ENCODE measurements around the gene PLXNA2. TPM values are rescaled to one million over a fixed set of nuclear protein-coding genes. Genes with fewer than 3 reads are reported as not detected.

The PLXNA2 gene
- polyA plus RNA-seq, 2 of the 4 experiments (the other 2 are of a cell fraction): 0.36 to 0.87 TPM

- H3K4me3 ChIP-seq: no peak overlapping the region
- no peak overlapping the region for H3K4me2 ChIP-seq
- no peaks in the 10 kb centered on the region for H3K4me1 ChIP-seq
- no peak for FAIRE-seq
- DNase-seq (ENCODE audit: low read depth in 1 of 2, low spot score in 1 of 2): no peak
- H3K27ac ChIP-seq: no peak overlapping the region
- H3K9me3 ChIP-seq: no peaks in the 10 kb centered on the region
- 29% methylated on average over 1 of the region's 1 CpG for WGBS (ENCODE audit: missing lambda C conversion rate)
- TF ChIP-seq HEYL (CRISPR knock-in tag; IDR thresholded peaks at IDR 0.05) (no peak), JUN (IDR thresholded peaks at IDR 0.05) (no peak), RCOR1 (IDR thresholded peaks at IDR 0.05; ENCODE audit: low read depth, low read length) (no peak), NPAS2 (CRISPR knock-in tag; IDR thresholded peaks at IDR 0.05; ENCODE audit: borderline replicate concordance) (no peak), FOSL2 (IDR thresholded peaks at IDR 0.05) (no peak), FOSL2 (CRISPR knock-in tag; IDR thresholded peaks at IDR 0.05) (no peak), TFCP2L1 (CRISPR knock-in tag; IDR thresholded peaks at IDR 0.05) (no peak), CHD4 (IDR thresholded peaks at IDR 0.05; ENCODE audit: borderline replicate concordance) (no peak), PHF8 (IDR thresholded peaks at IDR 0.05; ENCODE audit: borderline replicate concordance, low read depth) (no peak), NR3C1 (IDR thresholded peaks at IDR 0.05) (no peak), KDM5A (IDR thresholded peaks at IDR 0.05) (no peak), REST (IDR thresholded peaks at IDR 0.05) (no peak), ZFP36 (IDR thresholded peaks at IDR 0.05; ENCODE audit: borderline replicate concordance, partially characterized antibody) (no peak), HDAC2 (IDR thresholded peaks at IDR 0.05) (no peak), EHF (CRISPR knock-in tag; IDR thresholded peaks at IDR 0.05) (no peak), EHMT2 (IDR thresholded peaks at IDR 0.05; ENCODE audit: low read depth) (no peak), ZC3H11A (IDR thresholded peaks at IDR 0.05) (no peak), CBX2 (IDR thresholded peaks at IDR 0.05; ENCODE audit: borderline replicate concordance, low read depth) (no peak), MYC (IDR thresholded peaks at IDR 0.05; ENCODE audit: borderline replicate concordance, low read length) (no peak), E2F6 (IDR thresholded peaks at IDR 0.05; ENCODE audit: borderline replicate concordance, low read depth) (no peak)
- ChIA-PET CTCF (interaction anchor here (1.1 to 1.5 kb wide), 2 partner anchors 9 to 13 kb away, joined by 3 to 4 read pairs; no protein-coding TSS in a partner anchor), POLR2A (no interaction called here)
- ATAC-seq: no peak
These were observed 266.3 kb downstream of the PLXNA2 start for GRCh38 chr1:207977876-207978275.

- no peak for FAIRE-seq
- CTCF ChIA-PET: interaction anchor here (1.2 to 2.6 kb wide), 4 partner anchors 10 to 90 kb away, joined by 3 to 12 read pairs (median 4); no protein-coding TSS in a partner anchor
These were observed 270.2 kb downstream of the PLXNA2 start for GRCh38 chr1:207973898-207974568.

More at GRCh38 chr1:207973898-207974568, 270.2 kb downstream of the PLXNA2 start:
- H3K4me1 ChIP-seq: no peaks in the 10 kb centered on the region
- H3K4me2 ChIP-seq: no peak overlapping the region
- WGBS (ENCODE audit: missing lambda C conversion rate): 46% methylated on average over 5 of the region's 5 CpGs
- no peak for TF ChIP-seq HOXB5 (CRISPR knock-in tag; IDR thresholded peaks at IDR 0.05)
- TF ChIP-seq JUN (IDR thresholded peaks at IDR 0.05): no peak
- TF ChIP-seq CBX2 (IDR thresholded peaks at IDR 0.05; ENCODE audit: borderline replicate concordance, low read depth): no peak
- TF ChIP-seq GATA3 (IDR thresholded peaks at IDR 0.05; ENCODE audit: borderline replicate concordance): no peak
- no peak for TF ChIP-seq KDM1A (IDR thresholded peaks at IDR 0.05; ENCODE audit: low read depth)
- TF ChIP-seq HDAC2 (IDR thresholded peaks at IDR 0.05): no peak
- H3K4me3 ChIP-seq: no peak overlapping the region
- POLR2A ChIA-PET: no interaction called here
- no peak overlapping the region for H3K27ac ChIP-seq
- no peak for DNase-seq (ENCODE audit: low read depth in 1 of 2, low spot score in 1 of 2)
- no peaks in the 10 kb centered on the region for H3K9me3 ChIP-seq
- ATAC-seq: no peak
